ENCODE data around the gene C16orf46. TPM values are rescaled to one million over a fixed set of nuclear protein-coding genes. Genes with fewer than 3 reads are reported as not detected.

Gene C16orf46
- total and polyA plus RNA-seq, 9 of the 15 experiments (the other 6 are each of a cell fraction or from before 2014, with no cell fraction given): 0.10 to 0.98 (median 0.41) TPM; not detected in 1

DNA sequence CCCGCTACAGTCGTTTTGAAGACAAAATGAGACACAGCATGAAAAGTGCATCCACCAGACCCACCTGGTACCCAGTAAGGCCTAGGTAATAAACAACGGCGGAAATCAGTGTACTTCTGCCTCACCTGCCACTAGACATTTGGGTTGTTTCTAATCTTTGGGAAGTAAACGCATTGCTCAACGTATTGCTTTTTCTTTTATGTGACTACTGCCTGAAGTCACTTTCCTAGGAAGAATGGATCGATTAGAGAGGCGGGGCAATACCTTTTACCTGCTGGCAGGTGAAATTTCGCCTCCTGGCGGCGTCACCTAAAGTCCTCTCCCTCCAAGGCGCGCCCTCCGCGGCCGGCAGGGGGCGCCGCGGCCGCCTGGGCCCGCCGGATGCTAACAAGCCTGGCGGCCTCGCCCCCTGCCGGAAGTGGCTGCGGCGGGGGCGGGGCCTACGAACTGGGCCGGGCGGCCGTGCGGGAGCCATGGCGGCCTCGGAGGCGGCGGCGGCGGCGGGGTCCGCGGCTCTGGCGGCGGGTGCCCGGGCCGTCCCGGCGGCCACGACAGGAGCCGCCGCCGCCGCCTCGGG lies 41.6 kb downstream of the C16orf46 start, which contains the start of gene ATMIN (continued):
- TF ChIP-seq POLR2AphosphoS2 (IDR thresholded peaks at IDR 0.05; ENCODE audit: low read length) (no peak), SAFB (IDR thresholded peaks at IDR 0.05; ENCODE audit: borderline replicate concordance, low read depth, low read length) (no peak), ETV5 (CRISPR knock-in tag; IDR thresholded peaks at IDR 0.05; ENCODE audit: low read depth) (peak; percentile 77), TCF7 (IDR thresholded peaks at IDR 0.05; ENCODE audit: borderline replicate concordance) (no peak), COPS2 (conservative IDR thresholded peaks at IDR 0.05) (no peak), NR0B1 (IDR thresholded peaks at IDR 0.05; ENCODE audit: partially characterized antibody) (no peak), BACH1 (tag; IDR thresholded peaks at IDR 0.05) (no peak), ZBTB2 (IDR thresholded peaks at IDR 0.05) (no peak), POLR2H (tag; IDR thresholded peaks at IDR 0.05; ENCODE audit: low read depth) (no peak), NCOA4 (IDR thresholded peaks at IDR 0.05; ENCODE audit: partially characterized antibody) (no peak), HMG20A (CRISPR knock-in tag; conservative IDR thresholded peaks at IDR 0.05) (no peak), ZNF280A (IDR thresholded peaks at IDR 0.05; ENCODE audit: low read depth, partially characterized antibody) (no peak), RAD21 (CRISPR knock-in tag; conservative IDR thresholded peaks at IDR 0.05 in 1 of 2, IDR thresholded peaks at IDR 0.05 in 1 of 2) (peak; percentile 79 to 91), ZNF277 (CRISPR knock-in tag; IDR thresholded peaks at IDR 0.05; ENCODE audit: borderline replicate concordance) (no peak), MCM2 (IDR thresholded peaks at IDR 0.05; ENCODE audit: low read depth) (no peak)
- TF ChIP-seq, protein P1, sequence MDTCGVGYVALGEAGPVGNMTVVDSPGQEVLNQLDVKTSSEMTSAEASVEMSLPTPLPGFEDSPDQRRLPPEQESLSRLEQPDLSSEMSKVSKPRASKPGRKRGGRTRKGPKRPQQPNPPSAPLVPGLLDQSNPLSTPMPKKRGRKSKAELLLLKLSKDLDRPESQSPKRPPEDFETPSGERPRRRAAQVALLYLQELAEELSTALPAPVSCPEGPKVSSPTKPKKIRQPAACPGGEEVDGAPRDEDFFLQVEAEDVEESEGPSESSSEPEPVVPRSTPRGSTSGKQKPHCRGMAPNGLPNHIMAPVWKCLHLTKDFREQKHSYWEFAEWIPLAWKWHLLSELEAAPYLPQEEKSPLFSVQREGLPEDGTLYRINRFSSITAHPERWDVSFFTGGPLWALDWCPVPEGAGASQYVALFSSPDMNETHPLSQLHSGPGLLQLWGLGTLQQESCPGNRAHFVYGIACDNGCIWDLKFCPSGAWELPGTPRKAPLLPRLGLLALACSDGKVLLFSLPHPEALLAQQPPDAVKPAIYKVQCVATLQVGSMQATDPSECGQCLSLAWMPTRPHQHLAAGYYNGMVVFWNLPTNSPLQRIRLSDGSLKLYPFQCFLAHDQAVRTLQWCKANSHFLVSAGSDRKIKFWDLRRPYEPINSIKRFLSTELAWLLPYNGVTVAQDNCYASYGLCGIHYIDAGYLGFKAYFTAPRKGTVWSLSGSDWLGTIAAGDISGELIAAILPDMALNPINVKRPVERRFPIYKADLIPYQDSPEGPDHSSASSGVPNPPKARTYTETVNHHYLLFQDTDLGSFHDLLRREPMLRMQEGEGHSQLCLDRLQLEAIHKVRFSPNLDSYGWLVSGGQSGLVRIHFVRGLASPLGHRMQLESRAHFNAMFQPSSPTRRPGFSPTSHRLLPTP (IDR thresholded peaks at IDR 0.05; ENCODE audit: borderline replicate concordance, extremely low read depth, insufficient read length): no peak
- TF ChIP-seq, protein P2, sequence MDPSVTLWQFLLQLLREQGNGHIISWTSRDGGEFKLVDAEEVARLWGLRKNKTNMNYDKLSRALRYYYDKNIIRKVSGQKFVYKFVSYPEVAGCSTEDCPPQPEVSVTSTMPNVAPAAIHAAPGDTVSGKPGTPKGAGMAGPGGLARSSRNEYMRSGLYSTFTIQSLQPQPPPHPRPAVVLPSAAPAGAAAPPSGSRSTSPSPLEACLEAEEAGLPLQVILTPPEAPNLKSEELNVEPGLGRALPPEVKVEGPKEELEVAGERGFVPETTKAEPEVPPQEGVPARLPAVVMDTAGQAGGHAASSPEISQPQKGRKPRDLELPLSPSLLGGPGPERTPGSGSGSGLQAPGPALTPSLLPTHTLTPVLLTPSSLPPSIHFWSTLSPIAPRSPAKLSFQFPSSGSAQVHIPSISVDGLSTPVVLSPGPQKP (CRISPR knock-in tag; IDR thresholded peaks at IDR 0.05): no peak
